WTC11 (cell line): ENCODE data around the gene UPK3A. TPM values are rescaled to one million over a fixed set of nuclear protein-coding genes. Genes with fewer than 3 reads are reported as not detected.
A peak's percentile ranks its signal among the peaks of the same experiment; 100 is the strongest.

ENCODE experiments used
- ATAC-seq: fragments of 200-7000 bp; cut with Tn5 transposase; 2 replicates; pipeline ENCODE4 v1.10.0; 2021; ENCODE audit warnings: mild to moderate bottlenecking, moderate library complexity
- CTCF ChIA-PET: fragments of 300-600 bp; sonication (Branson Sonifier 250); formaldehyde crosslinking; loops from one replicate; lab custom pipeline; 2021; ENCODE audit warnings: antibody characterized with exemption; lab: Charles Lee
- POLR2A ChIA-PET: fragments of 350-600 bp; sonication (Branson Sonifier 250); formaldehyde crosslinking; loops from one replicate; lab custom pipeline; 2021; ENCODE audit warnings: antibody characterized with exemption; lab: Charles Lee
- DNase-seq: peaks from one replicate; pipeline ENCODE4 v3.0.0; 2021; ENCODE audit warnings: low spot score
- H3K27ac Mint-ChIP-seq: 2 replicates; pipeline ENCODE4 v1.8.0; 2021; ENCODE audit warnings: mixed read lengths
- H3K27me3 Mint-ChIP-seq: 2 replicates; pipeline ENCODE4 v1.8.0; 2021; ENCODE audit warnings: low read depth, mild to moderate bottlenecking, moderate library complexity, mixed read lengths
- H3K36me3 Mint-ChIP-seq: 2 replicates; pipeline ENCODE4 v1.8.0; 2021; ENCODE audit warnings: mixed read lengths
- H3K4me1 Mint-ChIP-seq: 2 replicates; pipeline ENCODE4 v1.8.0; 2022; ENCODE audit warnings: mixed read lengths
- H3K4me3 Mint-ChIP-seq: 2 replicates; pipeline ENCODE4 v1.8.0; 2021; ENCODE audit warnings: mild to moderate bottlenecking, moderate library complexity, mixed read lengths
- H3K9me3 Mint-ChIP-seq: 2 replicates; pipeline ENCODE4 v1.8.0; 2021; ENCODE audit warnings: mixed read lengths
- CREB1 ChIP-seq: sonication (generic); formaldehyde crosslinking; IDR thresholded peaks from 2 replicates; pipeline ENCODE4 v1.8.0; 2023; ENCODE audit warnings: mild to moderate bottlenecking, missing genetic modification reagents
- CTCF ChIP-seq: fragments of 200-600 bp; IDR thresholded peaks from 2 replicates; pipeline ENCODE4 v1.8.0; 2022; ENCODE audit warnings: antibody characterized with exemption
- FOXP4 ChIP-seq: sonication (generic); formaldehyde crosslinking; IDR thresholded peaks from 2 replicates; pipeline ENCODE4 v1.8.0; 2022; ENCODE audit warnings: mild to moderate bottlenecking, missing genetic modification reagents
- NFATC4 ChIP-seq: fragments of 250-450 bp; sonication (Bioruptor Pico); IDR thresholded peaks from 2 replicates; pipeline ENCODE4 v1.9.0; 2021; ENCODE audit warnings: mild to moderate bottlenecking
- NFE2L1 ChIP-seq: sonication (generic); formaldehyde crosslinking; IDR thresholded peaks from 2 replicates; pipeline ENCODE4 v1.8.1; 2023; ENCODE audit warnings: missing genetic modification reagents
- TP53 ChIP-seq: sonication (generic); formaldehyde crosslinking; IDR thresholded peaks from 2 replicates; pipeline ENCODE4 v1.8.1; 2023; ENCODE audit warnings: mild to moderate bottlenecking, missing genetic modification reagents
- ZNF138 ChIP-seq: sonication (generic); formaldehyde crosslinking; conservative IDR thresholded peaks from 2 replicates; pipeline ENCODE4 v1.8.1; 2022; ENCODE audit warnings: mild to moderate bottlenecking, moderate library complexity, missing genetic modification reagents
- ZNF263 ChIP-seq: sonication (generic); formaldehyde crosslinking; IDR thresholded peaks from 2 replicates; pipeline ENCODE4 v1.8.1; 2022; ENCODE audit warnings: low read depth, mild to moderate bottlenecking, moderate library complexity, missing genetic modification reagents
- ZNF281 ChIP-seq: sonication (generic); formaldehyde crosslinking; IDR thresholded peaks from 2 replicates; pipeline ENCODE4 v1.8.0; 2023; ENCODE audit warnings: mild to moderate bottlenecking, missing genetic modification reagents
- total RNA-seq: library from RNA; stranded (reverse); gene quantifications from 3 replicates; pipeline ENCODE4 v1.2.3, GENCODE V29; 2021
- TF ChIP-seq, protein P1 (sequence below): sonication (generic); formaldehyde crosslinking; IDR thresholded peaks from 2 replicates; pipeline ENCODE4 v1.8.1; 2023; ENCODE audit warnings: mild to moderate bottlenecking, missing genetic modification reagents, moderate library complexity
- TF ChIP-seq, protein P2 (sequence below): sonication (generic); formaldehyde crosslinking; IDR thresholded peaks from 2 replicates; pipeline ENCODE4 v1.8.0; 2022; ENCODE audit warnings: mild to moderate bottlenecking, missing genetic modification reagents
- TF ChIP-seq, protein P3 (sequence below): sonication (generic); formaldehyde crosslinking; IDR thresholded peaks from 2 replicates; pipeline ENCODE4 v1.8.0; 2022; ENCODE audit warnings: mild to moderate bottlenecking, missing genetic modification reagents
- TF ChIP-seq, protein P4 (sequence below): sonication (generic); formaldehyde crosslinking; IDR thresholded peaks from 2 replicates; pipeline ENCODE4 v1.8.1; 2023; ENCODE audit warnings: mild to moderate bottlenecking, missing genetic modification reagents, moderate library complexity

The UPK3A gene
- total RNA-seq, 1 experiment from 2014 or later = 0.37 TPM

DNA sequence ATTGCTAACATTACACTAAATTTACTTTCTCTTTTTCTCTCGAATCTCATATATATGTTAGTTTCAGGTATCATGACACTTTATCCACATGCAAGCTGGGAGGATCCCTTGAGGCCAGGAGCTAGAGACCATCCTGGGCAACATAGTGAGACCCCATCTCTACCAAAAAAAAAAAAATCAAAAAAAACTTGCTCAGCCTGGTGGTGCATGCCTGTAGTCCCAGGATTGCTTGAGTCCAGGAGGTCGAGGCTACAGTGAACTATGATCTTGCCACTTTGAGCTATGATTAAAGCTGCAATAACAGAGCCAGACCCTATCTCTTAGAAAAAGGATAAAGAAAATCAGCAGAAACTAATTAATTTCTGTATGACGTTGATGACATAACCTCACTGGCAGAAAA is 3.7 kb upstream of the UPK3A start (continued):
- TF ChIP-seq, protein P1, sequence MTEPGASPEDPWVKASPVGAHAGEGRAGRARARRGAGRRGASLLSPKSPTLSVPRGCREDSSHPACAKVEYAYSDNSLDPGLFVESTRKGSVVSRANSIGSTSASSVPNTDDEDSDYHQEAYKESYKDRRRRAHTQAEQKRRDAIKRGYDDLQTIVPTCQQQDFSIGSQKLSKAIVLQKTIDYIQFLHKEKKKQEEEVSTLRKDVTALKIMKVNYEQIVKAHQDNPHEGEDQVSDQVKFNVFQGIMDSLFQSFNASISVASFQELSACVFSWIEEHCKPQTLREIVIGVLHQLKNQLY (CRISPR knock-in tag) = no peak
- TF ChIP-seq NFATC4 (CRISPR knock-in tag) (no peak), NFE2L1 (CRISPR knock-in tag) (no peak), TP53 (CRISPR knock-in tag) (no peak), ZNF263 (no peak), CREB1 (no peak), FOXP4 (CRISPR knock-in tag) (no peak), CTCF (no peak), ZNF138 (CRISPR knock-in tag) (no peak)
- TF ChIP-seq, protein P2, sequence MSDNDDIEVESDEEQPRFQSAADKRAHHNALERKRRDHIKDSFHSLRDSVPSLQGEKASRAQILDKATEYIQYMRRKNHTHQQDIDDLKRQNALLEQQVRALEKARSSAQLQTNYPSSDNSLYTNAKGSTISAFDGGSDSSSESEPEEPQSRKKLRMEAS (CRISPR knock-in tag) = no peak
- TF ChIP-seq, protein P3, sequence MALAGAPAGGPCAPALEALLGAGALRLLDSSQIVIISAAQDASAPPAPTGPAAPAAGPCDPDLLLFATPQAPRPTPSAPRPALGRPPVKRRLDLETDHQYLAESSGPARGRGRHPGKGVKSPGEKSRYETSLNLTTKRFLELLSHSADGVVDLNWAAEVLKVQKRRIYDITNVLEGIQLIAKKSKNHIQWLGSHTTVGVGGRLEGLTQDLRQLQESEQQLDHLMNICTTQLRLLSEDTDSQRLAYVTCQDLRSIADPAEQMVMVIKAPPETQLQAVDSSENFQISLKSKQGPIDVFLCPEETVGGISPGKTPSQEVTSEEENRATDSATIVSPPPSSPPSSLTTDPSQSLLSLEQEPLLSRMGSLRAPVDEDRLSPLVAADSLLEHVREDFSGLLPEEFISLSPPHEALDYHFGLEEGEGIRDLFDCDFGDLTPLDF (CRISPR knock-in tag) = no peak

GRCh38 chr22:45285263-45286058 is 712 bp downstream of the UPK3A start:
- Mint-ChIP-seq H3K27ac (no peak overlapping the region), H3K4me1 (peaks cover 11% of the 10 kb centered on the region)
- peak; percentile 72 for ATAC-seq

More at GRCh38 chr22:45285263-45286058, 712 bp downstream of the UPK3A start:
- ChIA-PET POLR2A (no interaction called here), CTCF (interaction anchor here (0.6 to 2.1 kb wide), 11 partner anchors 17 to 269 kb away, joined by 3 to 6 read pairs (median 4); no protein-coding TSS in a partner anchor)
- TF ChIP-seq, protein P4, sequence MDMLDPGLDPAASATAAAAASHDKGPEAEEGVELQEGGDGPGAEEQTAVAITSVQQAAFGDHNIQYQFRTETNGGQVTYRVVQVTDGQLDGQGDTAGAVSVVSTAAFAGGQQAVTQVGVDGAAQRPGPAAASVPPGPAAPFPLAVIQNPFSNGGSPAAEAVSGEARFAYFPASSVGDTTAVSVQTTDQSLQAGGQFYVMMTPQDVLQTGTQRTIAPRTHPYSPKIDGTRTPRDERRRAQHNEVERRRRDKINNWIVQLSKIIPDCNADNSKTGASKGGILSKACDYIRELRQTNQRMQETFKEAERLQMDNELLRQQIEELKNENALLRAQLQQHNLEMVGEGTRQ (CRISPR knock-in tag) = 0 out of 2 replicates have a peak, but pooled peaks have one; percentile 6
- no peak for TF ChIP-seq ZNF138 (CRISPR knock-in tag)
- TF ChIP-seq, protein P2 (CRISPR knock-in tag) = 0 out of 2 replicates have a peak, but pooled peaks have one; percentile 2
- 0 out of 2 replicates have a peak, but pooled peaks have one; percentile 23 for TF ChIP-seq ZNF281 (CRISPR knock-in tag)
- peak overlapping the region; percentile 76 for H3K4me3 Mint-ChIP-seq
- H3K36me3 Mint-ChIP-seq = no peaks in the 10 kb centered on the region
- peak; percentile 76 for DNase-seq
- no peaks in the 10 kb centered on the region for H3K9me3 Mint-ChIP-seq
- peaks cover 58% of the 10 kb centered on the region for H3K27me3 Mint-ChIP-seq
